Measurements from ENCODE around the gene TMEM258. TPM values are rescaled to one million over a fixed set of nuclear protein-coding genes. Genes with fewer than 3 reads are reported as not detected.
A peak's percentile ranks its signal among the peaks of the same experiment; 100 is the strongest.

The TMEM258 gene
- total RNA-seq, 1 donor from 2014 or later = 62.4 TPM

GRCh38 chr11:61797263-61797944 lies 5.0 kb upstream of the TMEM258 start:
- peak; percentile 37 for FAIRE-seq
- DNase-seq (ENCODE audit: low spot score in 2 of 2) = peak; percentile 58 to 72

- no peak for FAIRE-seq
These were observed 3.6 kb upstream of the TMEM258 start for GRCh38 chr11:61795876-61796526.

GRCh38 chr11:61795459-61795858 lies 3.1 kb upstream of the TMEM258 start:
- FAIRE-seq (no peak), DNase-seq (ENCODE audit: low spot score in 2 of 2) (no peak)

More at GRCh38 chr11:61795876-61796526, 3.6 kb upstream of the TMEM258 start:
- DNase-seq (ENCODE audit: low spot score in 2 of 2) = no peak

- DNase-seq (ENCODE audit: low spot score in 2 of 2) (no peak), FAIRE-seq (no peak)
These were observed 2.2 kb upstream of the TMEM258 start for GRCh38 chr11:61794579-61794978.

- DNase-seq (ENCODE audit: low spot score in 2 of 2) (no peak), FAIRE-seq (no peak)
These were observed 1.4 kb upstream of the TMEM258 start for GRCh38 chr11:61793829-61794204.

- no peak for DNase-seq (ENCODE audit: low spot score in 2 of 2)
- FAIRE-seq = no peak
These were observed 857 bp upstream of the TMEM258 start for GRCh38 chr11:61793083-61793828.

- FAIRE-seq = peak; percentile 70
These were observed 576 bp downstream of the TMEM258 start for GRCh38 chr11:61791737-61792309.

GRCh38 chr11:61787928-61788491 lies 4.4 kb downstream of the TMEM258 start:
- DNase-seq (ENCODE audit: low spot score in 2 of 2) (peak in 1 of 2 donors; percentile 50), FAIRE-seq (no peak)

More at GRCh38 chr11:61791737-61792309, 576 bp downstream of the TMEM258 start:
- peak; percentile 70 to 80 for DNase-seq (ENCODE audit: low spot score in 2 of 2)

GRCh38 chr11:61785837-61786402 lies 6.5 kb downstream of the TMEM258 start:
- FAIRE-seq (no peak), DNase-seq (ENCODE audit: low spot score in 2 of 2) (no peak)

GRCh38 chr11:61784506-61784805 lies 7.9 kb downstream of the TMEM258 start:
- DNase-seq (ENCODE audit: low spot score in 2 of 2) (no peak), FAIRE-seq (no peak)

- FAIRE-seq (no peak), DNase-seq (ENCODE audit: low spot score in 2 of 2) (no peak)
These were observed 8.5 kb downstream of the TMEM258 start for GRCh38 chr11:61783717-61784505.

- DNase-seq (ENCODE audit: low spot score in 2 of 2) = no peak
- FAIRE-seq = no peak
These were observed 9.6 kb downstream of the TMEM258 start for GRCh38 chr11:61782841-61783240.

- DNase-seq (ENCODE audit: low spot score in 2 of 2) (no peak), FAIRE-seq (no peak)
These were observed 10.1 kb downstream of the TMEM258 start for GRCh38 chr11:61782299-61782698.

- FAIRE-seq = no peak
- DNase-seq (ENCODE audit: low spot score in 2 of 2) = no peak
These were observed 10.8 kb downstream of the TMEM258 start for GRCh38 chr11:61781585-61781984.

- no peak for FAIRE-seq
- no peak for DNase-seq (ENCODE audit: low spot score in 2 of 2)
These were observed 11.7 kb downstream of the TMEM258 start for GRCh38 chr11:61780581-61781162.

- DNase-seq (ENCODE audit: low spot score in 2 of 2) (no peak), FAIRE-seq (no peak)
These were observed 12.5 kb downstream of the TMEM258 start for GRCh38 chr11:61779666-61780525.

- no peak for DNase-seq (ENCODE audit: low spot score in 2 of 2)
- no peak for FAIRE-seq
These were observed 13.3 kb downstream of the TMEM258 start for GRCh38 chr11:61778920-61779650.

All from frontal cortex (tissue), 4 donors.